Measurements from ENCODE around the gene PCSK1N.

Gene PCSK1N

GRCh38 chrX:48782795-48783194 lies 52.6 kb downstream of the PCSK1N start:
- no peak for TF ChIP-seq CTCF (IDR thresholded peaks at IDR 0.05; ENCODE audit: insufficient read depth, low read depth, low read length, missing control alignments)
- H3K4me3 ChIP-seq (ENCODE audit: low read length), result no peak overlapping the region
- DNase-seq (ENCODE audit: low read depth), result no peak

- no peak for DNase-seq (ENCODE audit: low read depth)
- TF ChIP-seq CTCF (IDR thresholded peaks at IDR 0.05; ENCODE audit: insufficient read depth, low read depth, low read length, missing control alignments), result no peak
- H3K4me3 ChIP-seq (ENCODE audit: low read length), result no peak overlapping the region
Observed at GRCh38 chrX:48782216-48782615, 53.2 kb downstream of the PCSK1N start.

GRCh38 chrX:48781705-48782104 lies 53.7 kb downstream of the PCSK1N start:
- DNase-seq (ENCODE audit: low read depth), result no peak
- no peak for TF ChIP-seq CTCF (IDR thresholded peaks at IDR 0.05; ENCODE audit: insufficient read depth, low read depth, low read length, missing control alignments)
- H3K4me3 ChIP-seq (ENCODE audit: low read length), result no peak overlapping the region

Measured in epithelial cell of esophagus (primary cell).